Liver (tissue), 9 donors: ENCODE data around the gene TMEM114. TPM values are rescaled to one million over a fixed set of nuclear protein-coding genes. Genes with fewer than 3 reads are reported as not detected.

Experiments
- DNase-seq: peaks from one replicate; pipeline ENCODE4 v3.0.0-alpha.2; 2017; ENCODE audit warnings: low spot score
- H3K27ac ChIP-seq, 2 donors: one replicate each; pipeline ENCODE4 v1.7.0; 2013; ENCODE audit warnings: inconsistent platforms in 2 of 2, low read length in 2 of 2, control low read depth in 1 of 2, low read depth in 1 of 2, mild to moderate bottlenecking in 1 of 2
- H3K27me3 ChIP-seq, 4 donors: one replicate each; pipeline versions ENCODE4 v1.6.1 to v1.7.0; 2013; ENCODE audit warnings: low read length in 3 of 4, inconsistent platforms in 1 of 4, mild to moderate bottlenecking in 1 of 4, moderate library complexity in 1 of 4; ENCODE audit not compliant: control insufficient read depth in 4 of 4, insufficient read depth in 4 of 4
- H3K36me3 ChIP-seq, 4 donors: one replicate each; pipeline versions ENCODE4 v1.6.1 to v1.7.0; 2013; ENCODE audit warnings: low read length in 3 of 4, mild to moderate bottlenecking in 3 of 4, low read depth in 1 of 4, moderate library complexity in 1 of 4; ENCODE audit not compliant: control insufficient read depth in 4 of 4, insufficient read depth in 3 of 4
- H3K4me1 ChIP-seq, 4 donors: one replicate each; pipeline versions ENCODE4 v1.6.1 to v1.7.0; 2013; ENCODE audit warnings: low read length in 3 of 4, mild to moderate bottlenecking in 3 of 4, moderate library complexity in 1 of 4; ENCODE audit not compliant: control insufficient read depth in 4 of 4, insufficient read depth in 4 of 4
- H3K4me3 ChIP-seq, 3 donors: one replicate each; pipeline versions ENCODE4 v1.6.1 to v1.7.0; 2013; ENCODE audit warnings: low read length in 3 of 3, control low read depth in 1 of 3, low read depth in 1 of 3, mild to moderate bottlenecking in 1 of 3
- H3K9ac ChIP-seq, 2 donors: one replicate each; pipeline ENCODE4 v1.7.0; 2013; ENCODE audit warnings: low read length in 2 of 2, mild to moderate bottlenecking in 2 of 2, moderate library complexity in 2 of 2, control low read depth in 1 of 2, low read depth in 1 of 2
- H3K9me3 ChIP-seq, 4 donors: one replicate each; pipeline versions ENCODE4 v1.6.1 to v1.7.0; 2013; ENCODE audit warnings: low read length in 3 of 4; ENCODE audit not compliant: control insufficient read depth in 4 of 4
- CTCF ChIP-seq: fragments of 150-350 bp; IDR thresholded peaks from 2 replicates; pipeline ENCODE4 v1.5.1; 2017; ENCODE audit warnings: improper control_type of control experiment, low read depth, low read length; ENCODE audit not compliant: missing input control
- EGR1 ChIP-seq, 2 donors: IDR thresholded peaks; 2 replicates each; pipeline ENCODE4 v1.6.1; 2016 to 2018; ENCODE audit warnings: antibody characterized with exemption in 2 of 2, low read depth in 2 of 2
- FOXA1 ChIP-seq: IDR thresholded peaks from 2 replicates; pipeline ENCODE4 v1.6.1; 2016; ENCODE audit warnings: antibody characterized with exemption
- FOXA2 ChIP-seq: IDR thresholded peaks from 2 replicates; pipeline ENCODE4 v1.6.1; 2016; ENCODE audit warnings: antibody characterized with exemption
- GABPA ChIP-seq, 2 donors: IDR thresholded peaks in 1 of 2; conservative IDR thresholded peaks in 1 of 2; 2 replicates each; pipeline ENCODE4 v1.6.1; 2016; ENCODE audit warnings: antibody characterized with exemption in 2 of 2, mild to moderate bottlenecking in 1 of 2, moderate library complexity in 1 of 2
- HNF4A ChIP-seq, 2 donors: conservative IDR thresholded peaks; 2 replicates each; pipeline ENCODE4 v1.6.1; 2016; ENCODE audit warnings: antibody characterized with exemption in 2 of 2, mild to moderate bottlenecking in 2 of 2
- HNF4G ChIP-seq: IDR thresholded peaks from 2 replicates; pipeline ENCODE4 v1.6.1; 2016; ENCODE audit warnings: antibody characterized with exemption
- JUND ChIP-seq, 2 donors: IDR thresholded peaks; 2 replicates each; pipeline ENCODE4 v1.6.1; 2016; ENCODE audit warnings: antibody characterized with exemption in 2 of 2
- MAX ChIP-seq: IDR thresholded peaks from 2 replicates; pipeline ENCODE4 v1.6.1; 2016; ENCODE audit warnings: antibody characterized with exemption
- RXRA ChIP-seq, 2 donors: IDR thresholded peaks; 2 replicates each; pipeline ENCODE4 v1.6.1; 2017 to 2018; ENCODE audit warnings: antibody characterized with exemption in 2 of 2, mild to moderate bottlenecking in 1 of 2
- SP1 ChIP-seq: IDR thresholded peaks from 2 replicates; pipeline ENCODE4 v1.6.1; 2018; ENCODE audit warnings: antibody characterized with exemption, mild to moderate bottlenecking
- ZBTB33 ChIP-seq: IDR thresholded peaks from 2 replicates; pipeline ENCODE4 v1.6.1; 2016; ENCODE audit warnings: antibody characterized with exemption
- WGBS: extraction: QIAGEN DNeasy Blood & Tissue Kit; methylation state at CpG from one replicate; pipeline ENCODE4 v1.1.7; 2013; 5-methylcytosine and 5-hydroxymethylcytosine counted together
- polyA plus RNA-seq, 2 donors: library from polyadenylated mRNA; stranded (reverse) in 1 of 2; unstranded in 1 of 2; fragments of 200-250 nt in 1 of 2; fragments of >200 nt in 1 of 2; fragmentation: Nextera tagmentation in 1 of 2; extraction: Ambion mirVana in 1 of 2; gene quantifications; one replicate each; pipeline versions ENCODE4 v1.2.1 to v1.2.3, GENCODE V29; 2013 to 2015
- total RNA-seq, 2 donors: library from RNA; depleted of rRNA; stranded (reverse); fragments of >200 nt; gene quantifications; one replicate each; pipeline ENCODE4 v1.2.3, GENCODE V29; 2014
- donor health status: healthy.
- donor health status: healthy.
- donor health status: healthy.
- donor health status: healthy.
- donor health status: healthy.

The TMEM114 gene
- total and polyA plus RNA-seq, 4 donors, result not detected

GRCh38 chr16:8630255-8630953 lies 40.1 kb upstream of the TMEM114 start:
- H3K36me3 ChIP-seq, result peaks cover 12 to 75% (median 43%) of the 10 kb centered on the region in 4 donors
- 85% methylated on average over 11 of the region's 11 CpGs for WGBS
- H3K9ac ChIP-seq, result no peak overlapping the region
- TF ChIP-seq CTCF, result no peak
- no peak for TF ChIP-seq GABPA (IDR thresholded peaks at IDR 0.05 in 1 of 2, conservative IDR thresholded peaks at IDR 0.05 in 1 of 2)
- TF ChIP-seq JUND (IDR thresholded peaks at IDR 0.05), result no peak
- H3K27ac ChIP-seq, result no peak overlapping the region
- H3K27me3 ChIP-seq, result no peaks in the 10 kb centered on the region
- no peak overlapping the region for H3K4me3 ChIP-seq
- H3K4me1 ChIP-seq, result no peaks in the 10 kb centered on the region
- no peak for DNase-seq
- no peaks in the 10 kb centered on the region for H3K9me3 ChIP-seq

- Histone ChIP-seq H3K27me3 (no peaks in the 10 kb centered on the region), H3K4me1 (no peaks in the 10 kb centered on the region), H3K9ac (no peak overlapping the region), H3K36me3 (peaks cover 12 to 65% (median 40%) of the 10 kb centered on the region in 4 donors), H3K9me3 (no peaks in the 10 kb centered on the region), H3K4me3 (no peak overlapping the region), H3K27ac (no peak overlapping the region)
- TF ChIP-seq ZBTB33 (no peak), FOXA1 (no peak), MAX (no peak), FOXA2 (no peak), EGR1 (IDR thresholded peaks at IDR 0.05; ENCODE audit: low read depth in 2 of 2) (no peak), HNF4A (conservative IDR thresholded peaks at IDR 0.05) (no peak)
- 95% methylated on average over 16 of the region's 16 CpGs for WGBS
- DNase-seq, result no peak
Measured at GRCh38 chr16:8628981-8629725, 38.8 kb upstream of the TMEM114 start.

- no peak for DNase-seq
- Histone ChIP-seq H3K27me3 (no peaks in the 10 kb centered on the region), H3K9ac (no peak overlapping the region), H3K4me3 (no peak overlapping the region), H3K9me3 (no peaks in the 10 kb centered on the region), H3K27ac (no peak overlapping the region), H3K36me3 (peaks cover 8 to 55% (median 37%) of the 10 kb centered on the region in 4 donors), H3K4me1 (peaks cover 0 to 15% (median 4%) of the 10 kb centered on the region in 4 donors)
- TF ChIP-seq HNF4A (conservative IDR thresholded peaks at IDR 0.05) (no peak), FOXA1 (no peak), HNF4G (no peak), GABPA (IDR thresholded peaks at IDR 0.05 in 1 of 2, conservative IDR thresholded peaks at IDR 0.05 in 1 of 2) (no peak), MAX (no peak), SP1 (no peak), RXRA (IDR thresholded peaks at IDR 0.05) (no peak)
- 95% methylated on average over 4 of the region's 4 CpGs for WGBS
Measured at GRCh38 chr16:8627456-8627855, 37.1 kb upstream of the TMEM114 start.
